Kidney epithelial cell (primary cell): ENCODE measurements around the gene ENPP3. TPM values are rescaled to one million over a fixed set of nuclear protein-coding genes. Genes with fewer than 3 reads are reported as not detected.

Experiments
- DNase-seq: peaks from one replicate; pipeline ENCODE4 v3.0.0-alpha.2; 2010; ENCODE audit warnings: low read depth
- H3K27me3 ChIP-seq: 2 replicates; pipeline ENCODE4 v1.6.0; 2011; ENCODE audit warnings: low read length; ENCODE audit not compliant: control insufficient read depth, insufficient read depth
- H3K36me3 ChIP-seq: 2 replicates; pipeline ENCODE4 v1.5.1; 2011; ENCODE audit warnings: low read length; ENCODE audit not compliant: control insufficient read depth, insufficient read depth
- H3K4me3 ChIP-seq: 2 replicates; pipeline ENCODE4 v1.5.1; 2011; ENCODE audit warnings: low read depth, mild to moderate bottlenecking, control low read depth, low read length
- CTCF ChIP-seq: IDR thresholded peaks from 2 replicates; pipeline ENCODE4 v1.5.1; 2011; ENCODE audit warnings: mild to moderate bottlenecking, moderate library complexity, low read length, control low read depth, inconsistent platforms; ENCODE audit not compliant: insufficient read depth, poor library complexity, severe bottlenecking
- total RNA-seq: library from RNA; depleted of rRNA; stranded (reverse); fragments of >200 nt; gene quantifications from 2 replicates; pipeline ENCODE4 v1.2.3, GENCODE V29; 2015

ENPP3 gene
- total RNA-seq, 1 donor from 2014 or later = not detected

GRCh38 chr6:131627724-131628682 lies 9.1 kb upstream of the ENPP3 start, which contains the start of gene MED23:
TSS of gene MED23 (minus strand) at chr6:131628242. CDS start at chr6:131628049, 193 bp downstream.
- peak; percentile 62 for DNase-seq
- TF ChIP-seq CTCF = peak; percentile 100
- Histone ChIP-seq H3K36me3 (no peaks in the 10 kb centered on the region), H3K27me3 (no peaks in the 10 kb centered on the region), H3K4me3 (peak within 1 kb of the TSS; percentile 64)

DNA sequence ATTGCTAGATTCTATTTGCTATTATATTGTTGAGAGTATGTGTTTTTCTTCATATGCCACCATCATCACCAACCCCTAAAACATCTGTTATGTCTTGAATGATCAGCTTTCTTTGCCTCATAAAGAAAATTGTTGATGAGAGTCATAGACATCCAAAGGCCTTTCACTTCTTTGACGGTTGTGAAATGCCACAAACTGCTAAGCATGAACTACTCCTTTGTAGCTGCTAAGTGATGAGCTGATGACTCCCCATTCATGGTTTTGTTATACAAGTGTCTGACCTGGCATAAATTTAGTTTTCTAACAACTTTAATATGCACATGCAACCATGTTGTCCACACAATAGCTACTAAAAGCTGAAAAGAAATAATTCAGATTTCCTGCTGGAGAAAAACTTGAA lies 8.4 kb upstream of the ENPP3 start:
- no peaks in the 10 kb centered on the region for H3K27me3 ChIP-seq
- DNase-seq = no peak
- no peak overlapping the region for H3K4me3 ChIP-seq
- no peak for TF ChIP-seq CTCF
- H3K36me3 ChIP-seq = no peaks in the 10 kb centered on the region

GRCh38 chr6:131629651-131630050 lies 7.5 kb upstream of the ENPP3 start:
- no peak for TF ChIP-seq CTCF
- Histone ChIP-seq H3K27me3 (no peaks in the 10 kb centered on the region), H3K4me3 (no peak overlapping the region), H3K36me3 (no peaks in the 10 kb centered on the region)
- no peak for DNase-seq

DNA sequence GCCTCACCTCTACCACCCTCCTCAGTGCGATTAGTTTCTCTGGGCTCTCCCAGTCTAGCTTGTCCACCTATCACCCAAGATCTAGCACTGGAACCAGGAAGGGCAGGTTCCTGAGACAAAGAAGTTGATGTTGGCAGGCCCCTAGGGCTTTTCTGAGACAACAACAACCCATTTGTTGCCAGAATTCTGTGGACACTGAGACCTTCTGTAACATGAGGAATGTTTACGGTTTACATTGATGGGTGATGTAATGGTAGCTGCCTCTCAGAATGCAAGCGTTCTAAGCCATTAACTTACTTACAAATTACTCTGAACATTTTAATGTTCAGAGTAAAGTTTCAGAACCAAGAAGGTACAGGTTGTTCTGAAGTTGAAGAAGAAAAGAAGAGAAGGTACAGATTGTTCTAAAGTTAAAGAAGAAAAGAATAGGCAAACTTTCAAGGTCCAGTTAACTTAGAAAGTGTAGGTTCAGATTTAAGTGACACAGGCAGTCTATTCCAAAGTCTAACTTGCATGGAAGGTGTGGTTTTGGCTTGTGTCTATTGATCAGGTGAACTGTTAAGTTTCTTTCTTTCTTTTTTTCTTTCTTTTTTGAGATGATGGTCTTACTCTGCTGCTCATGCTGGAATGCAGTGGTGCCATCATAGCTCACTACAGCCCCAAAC lies 5.3 kb upstream of the ENPP3 start:
- Histone ChIP-seq H3K36me3 (no peaks in the 10 kb centered on the region), H3K4me3 (no peak overlapping the region), H3K27me3 (no peaks in the 10 kb centered on the region)
- no peak for DNase-seq
- no peak for TF ChIP-seq CTCF

GRCh38 chr6:131635384-131636340 lies 1.4 kb upstream of the ENPP3 start:
- DNase-seq = peak; percentile 51
- H3K4me3 ChIP-seq = no peak overlapping the region
- no peaks in the 10 kb centered on the region for H3K36me3 ChIP-seq
- TF ChIP-seq CTCF = no peak
- H3K27me3 ChIP-seq = no peaks in the 10 kb centered on the region
